HG03565 (cell line): ENCODE results near the gene TRIM4.

Experiments
- ATAC-seq: cut with Tn5 transposase; IDR thresholded peaks from one replicate; pipeline ENCODE4 v1.9.1; 2021; ENCODE audit warnings: mild to moderate bottlenecking, moderate library complexity; ENCODE audit not compliant: unreplicated experiment

Gene TRIM4

GRCh38 chr7:99844328-99844727, 75.0 kb downstream of the TRIM4 start:
- ATAC-seq, result no peak

- ATAC-seq, result no peak
Observed at GRCh38 chr7:99843808-99844207, 75.5 kb downstream of the TRIM4 start.

GRCh38 chr7:99842926-99843325, 76.4 kb downstream of the TRIM4 start:
- ATAC-seq, result no peak
